ENCODE results near the gene RNF224. TPM values are rescaled to one million over a fixed set of nuclear protein-coding genes. Genes with fewer than 3 reads are reported as not detected.

Gene RNF224
- total and polyA plus RNA-seq, 2 experiments from 2014 or later = 0.63 TPM; not detected in 1

- no peak for TF ChIP-seq REST (IDR thresholded peaks at IDR 0.05; ENCODE audit: unreplicated experiment)
- TF ChIP-seq JUNB (IDR thresholded peaks at IDR 0.05; ENCODE audit: unreplicated experiment) = no peak
- no peak for TF ChIP-seq EZH2phosphoT487 (IDR thresholded peaks at IDR 0.05; ENCODE audit: unreplicated experiment)
Observed at GRCh38 chr9:137218754-137219271, 8.5 kb upstream of the RNF224 start (continued).

- H3K4me3 ChIP-seq = no peak overlapping the region
- peaks cover 9% of the 10 kb centered on the region; the same call in 1 of the 2 replicates for H3K27me3 ChIP-seq (ENCODE audit: insufficient read depth)
- no peak overlapping the region for H3K4me3 Mint-ChIP-seq
- peaks cover 3% of the 10 kb centered on the region; the same call in 1 of the 2 replicates for H3K4me1 ChIP-seq (ENCODE audit: insufficient read depth)
- H3K27ac ChIP-seq (ENCODE audit: low read depth) = no peak overlapping the region
- ATAC-seq (no peak), DNase-seq (ENCODE audit: low spot score) (no peak)
- H4K20me1 ChIP-seq (replicated peaks; ENCODE audit: insufficient read depth) = no peaks in the 10 kb centered on the region; the same call in 1 of the 2 replicates
- no peaks in the 10 kb centered on the region for H3K9me2 ChIP-seq (ENCODE audit: insufficient read depth)
- 0 out of 2 replicates have a peak, but pooled peaks cover 9% of the 10 kb centered on the region for H3F3A ChIP-seq (replicated peaks; ENCODE audit: low read depth)
- peaks cover 7% of the 10 kb centered on the region; the same call in 2 of the 3 replicates for H3K4me1 Mint-ChIP-seq
- no peak overlapping the region for H2AFZ ChIP-seq
- no peak overlapping the region for H3K27ac Mint-ChIP-seq
- H3K36me3 Mint-ChIP-seq (ENCODE audit: low read depth) = no peaks in the 10 kb centered on the region; the same call in 2 of the 3 replicates
- H3K79me2 ChIP-seq (replicated peaks; ENCODE audit: insufficient read depth) = no peaks in the 10 kb centered on the region
- no peaks in the 10 kb centered on the region for H3K27me3 Mint-ChIP-seq (ENCODE audit: insufficient read depth, low read depth, poor library complexity)
- no peaks in the 10 kb centered on the region for H3K9me3 Mint-ChIP-seq
- H3K4me2 ChIP-seq = no peak overlapping the region
- no peaks in the 10 kb centered on the region for H3K36me3 ChIP-seq (ENCODE audit: insufficient read depth)
- TF ChIP-seq EZH2phosphoT487 (IDR thresholded peaks at IDR 0.05; ENCODE audit: unreplicated experiment) (no peak), REST (IDR thresholded peaks at IDR 0.05; ENCODE audit: unreplicated experiment) (no peak), EZH2 (IDR thresholded peaks at IDR 0.05; ENCODE audit: low read depth, unreplicated experiment) (no peak), CTCF (conservative IDR thresholded peaks at IDR 0.05; ENCODE audit: low read depth in 2 of 2) (no peak), NANOG (IDR thresholded peaks at IDR 0.05; ENCODE audit: borderline replicate concordance) (no peak), ZNF331 (CRISPR knock-in tag; IDR thresholded peaks at IDR 0.05; ENCODE audit: low read depth) (no peak), ETS1 (IDR thresholded peaks at IDR 0.05) (no peak)
Observed at GRCh38 chr9:137219757-137220316, 7.5 kb upstream of the RNF224 start.
